Progenitor cell of endocrine pancreas (in vitro differentiated cells): ENCODE data around the gene MEX3D. TPM values are rescaled to one million over a fixed set of nuclear protein-coding genes. Genes with fewer than 3 reads are reported as not detected.

Source experiments
- DNase-seq: peaks from one replicate; pipeline ENCODE4 v3.0.0; 2021; ENCODE audit warnings: low spot score; ENCODE audit not compliant: unreplicated experiment
- H3K27ac Mint-ChIP-seq: 2 replicates; pipeline ENCODE4 v1.8.0; 2021; ENCODE audit warnings: mild to moderate bottlenecking, moderate library complexity, mixed read lengths
- H3K27me3 Mint-ChIP-seq: 2 replicates; pipeline ENCODE4 v1.8.0; 2021; ENCODE audit warnings: mixed read lengths
- H3K36me3 Mint-ChIP-seq: 2 replicates; pipeline ENCODE4 v1.8.0; 2022; ENCODE audit warnings: mixed read lengths; ENCODE audit not compliant: insufficient read depth
- H3K4me1 Mint-ChIP-seq: 2 replicates; pipeline ENCODE4 v1.8.0; 2021; ENCODE audit warnings: low read depth, mixed read lengths
- H3K4me3 Mint-ChIP-seq: 2 replicates; pipeline ENCODE4 v1.8.0; 2021; ENCODE audit warnings: low read depth, mild to moderate bottlenecking, moderate library complexity, mixed read lengths
- H3K9me3 Mint-ChIP-seq: 2 replicates; pipeline ENCODE4 v1.8.0; 2021; ENCODE audit warnings: low read depth, mixed read lengths
- total RNA-seq: library from RNA; stranded (reverse); gene quantifications from 2 replicates; pipeline ENCODE4 v1.2.1, GENCODE V29; 2021
- TF ChIP-seq, protein P1 (sequence below): fragments of 200-600 bp; sonication (generic); IDR thresholded peaks from one replicate; pipeline ENCODE4 v1.5.0; 2021; ENCODE audit warnings: antibody characterized with exemption, mild to moderate bottlenecking; ENCODE audit not compliant: unreplicated experiment

The MEX3D gene
- total RNA-seq, 1 donor from 2014 or later, result 124 TPM

DNA sequence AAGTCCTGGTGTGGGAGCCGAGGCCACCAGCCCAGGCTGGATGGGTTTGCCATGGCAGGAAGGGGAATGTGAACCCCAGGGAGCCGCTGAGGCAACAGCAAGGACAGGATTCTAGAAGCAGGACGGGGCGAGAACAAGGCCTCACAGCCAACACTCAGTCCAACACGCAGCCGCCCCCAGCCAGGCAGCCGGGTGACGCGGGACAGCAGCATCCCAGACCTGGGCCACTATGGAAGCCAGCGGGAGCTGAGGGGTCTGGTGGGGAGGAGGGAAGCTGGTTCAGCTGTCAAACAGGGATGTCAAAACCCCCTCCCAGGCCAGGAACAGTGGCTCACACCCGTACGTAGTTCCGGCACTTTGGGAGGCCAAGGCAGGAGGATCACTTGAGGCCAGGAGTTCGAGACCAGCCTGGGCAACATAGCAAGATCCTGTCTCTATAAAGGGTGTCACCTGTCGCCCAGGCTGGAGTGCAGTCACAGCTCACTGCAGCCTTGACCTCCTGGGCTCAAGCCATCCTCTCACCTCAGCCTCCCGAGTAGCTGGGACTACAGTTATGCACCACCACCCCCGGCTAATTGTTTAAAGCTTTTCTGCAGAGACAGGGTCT is 6.8 kb downstream of the MEX3D start:
- H3K27ac Mint-ChIP-seq, result no peak overlapping the region
- no peaks in the 10 kb centered on the region for H3K9me3 Mint-ChIP-seq
- no peak for DNase-seq
- no peaks in the 10 kb centered on the region for H3K27me3 Mint-ChIP-seq
- peaks cover 14% of the 10 kb centered on the region for H3K4me1 Mint-ChIP-seq
- TF ChIP-seq, protein P1, sequence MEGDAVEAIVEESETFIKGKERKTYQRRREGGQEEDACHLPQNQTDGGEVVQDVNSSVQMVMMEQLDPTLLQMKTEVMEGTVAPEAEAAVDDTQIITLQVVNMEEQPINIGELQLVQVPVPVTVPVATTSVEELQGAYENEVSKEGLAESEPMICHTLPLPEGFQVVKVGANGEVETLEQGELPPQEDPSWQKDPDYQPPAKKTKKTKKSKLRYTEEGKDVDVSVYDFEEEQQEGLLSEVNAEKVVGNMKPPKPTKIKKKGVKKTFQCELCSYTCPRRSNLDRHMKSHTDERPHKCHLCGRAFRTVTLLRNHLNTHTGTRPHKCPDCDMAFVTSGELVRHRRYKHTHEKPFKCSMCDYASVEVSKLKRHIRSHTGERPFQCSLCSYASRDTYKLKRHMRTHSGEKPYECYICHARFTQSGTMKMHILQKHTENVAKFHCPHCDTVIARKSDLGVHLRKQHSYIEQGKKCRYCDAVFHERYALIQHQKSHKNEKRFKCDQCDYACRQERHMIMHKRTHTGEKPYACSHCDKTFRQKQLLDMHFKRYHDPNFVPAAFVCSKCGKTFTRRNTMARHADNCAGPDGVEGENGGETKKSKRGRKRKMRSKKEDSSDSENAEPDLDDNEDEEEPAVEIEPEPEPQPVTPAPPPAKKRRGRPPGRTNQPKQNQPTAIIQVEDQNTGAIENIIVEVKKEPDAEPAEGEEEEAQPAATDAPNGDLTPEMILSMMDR, result no peak
- H3K36me3 Mint-ChIP-seq, result peaks cover 16% of the 10 kb centered on the region
- H3K4me3 Mint-ChIP-seq, result no peak overlapping the region

DNA sequence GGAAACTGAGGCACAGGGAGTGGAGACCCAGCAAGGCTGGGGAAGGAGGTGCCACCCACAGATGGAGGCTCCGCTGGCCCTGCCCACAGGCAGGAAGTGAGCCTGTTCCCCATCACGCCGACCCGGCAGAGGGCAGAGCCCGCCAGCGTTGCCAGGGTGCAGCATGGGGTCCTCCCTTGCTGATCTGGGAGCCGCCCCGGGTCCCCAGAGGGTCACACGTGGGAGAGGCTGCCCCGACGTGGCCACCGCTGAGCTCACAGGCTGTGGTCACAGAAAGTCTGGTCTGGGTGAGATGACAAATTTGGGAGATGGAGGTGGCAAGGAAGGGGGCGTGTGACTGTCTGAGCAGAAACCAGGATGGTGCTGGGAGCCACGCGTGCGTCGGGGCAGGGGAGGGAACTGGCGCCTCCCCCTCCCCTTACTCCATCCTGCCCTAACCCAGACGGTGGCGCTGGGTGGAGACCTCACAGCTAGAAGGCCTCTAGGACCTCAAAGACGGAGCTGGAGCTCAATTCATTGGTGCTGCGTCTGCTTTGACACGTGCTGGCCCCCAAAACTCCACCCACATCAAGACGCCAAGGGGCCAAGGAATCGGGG is 7.7 kb downstream of the MEX3D start:
- Mint-ChIP-seq H3K4me3 (no peak overlapping the region), H3K27ac (peak overlapping the region; percentile 67), H3K9me3 (no peaks in the 10 kb centered on the region), H3K4me1 (peaks cover 10% of the 10 kb centered on the region), H3K27me3 (no peaks in the 10 kb centered on the region), H3K36me3 (peaks cover 16% of the 10 kb centered on the region)
- TF ChIP-seq, protein P1, result no peak
- DNase-seq, result no peak

DNA sequence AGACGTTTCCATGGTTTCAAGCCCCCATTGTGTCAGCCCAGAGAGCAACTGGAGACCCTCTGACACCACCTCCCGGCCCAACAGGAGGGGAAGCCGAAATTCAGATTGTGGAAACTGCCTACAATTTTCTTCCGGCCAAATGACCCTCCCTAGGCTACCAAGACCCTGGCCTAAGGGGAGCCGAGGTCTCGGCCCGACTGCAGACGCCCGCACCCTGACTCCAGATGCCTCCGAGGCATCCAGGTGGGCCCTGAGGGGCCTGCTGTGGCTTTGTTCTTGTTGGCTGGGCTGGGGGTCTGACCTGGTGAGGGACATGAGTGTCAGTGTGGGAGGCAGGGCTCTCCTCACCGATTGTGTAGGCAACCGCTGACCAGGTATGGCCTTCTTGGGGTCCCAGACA is 9.6 kb downstream of the MEX3D start:
- Mint-ChIP-seq H3K27me3 (no peaks in the 10 kb centered on the region), H3K4me1 (peaks cover 2% of the 10 kb centered on the region), H3K27ac (peak overlapping the region; percentile 84), H3K4me3 (no peak overlapping the region), H3K9me3 (no peaks in the 10 kb centered on the region), H3K36me3 (peaks cover 16% of the 10 kb centered on the region)
- TF ChIP-seq, protein P1, result no peak
- DNase-seq, result no peak

DNA sequence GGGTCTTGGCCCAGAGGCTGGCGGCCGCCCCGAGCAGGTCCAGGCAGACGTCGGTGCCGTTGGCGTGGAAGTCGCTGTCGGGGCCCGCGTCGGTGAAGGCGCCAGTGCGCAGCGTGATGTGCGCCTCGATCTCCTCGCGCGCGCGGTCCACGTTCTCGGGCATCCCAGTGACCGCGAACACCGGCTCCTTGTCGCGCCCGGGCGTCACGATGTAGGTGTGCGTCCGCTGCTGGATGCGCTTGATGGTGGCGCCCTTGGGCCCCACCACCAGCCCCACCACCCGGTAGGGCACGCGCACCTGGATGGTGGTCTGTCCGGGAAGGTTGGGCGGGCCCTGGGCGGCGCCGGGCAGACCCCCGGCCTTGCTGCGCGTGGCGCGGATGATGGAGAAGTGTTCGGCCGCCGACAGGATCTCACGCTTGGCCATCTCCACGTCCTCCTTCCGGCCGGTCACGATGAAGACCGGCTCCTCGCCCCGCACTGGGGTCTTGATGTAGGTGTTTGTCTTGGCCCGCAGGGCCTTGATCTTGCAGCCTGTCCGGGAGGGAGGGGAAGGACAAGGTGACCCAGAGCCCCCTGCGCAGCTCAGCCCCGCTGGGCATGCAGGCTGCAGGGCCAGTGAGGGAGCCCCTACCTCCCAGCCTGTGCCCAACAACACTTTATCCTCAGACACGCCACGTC is 11.6 kb downstream of the MEX3D start:
- Mint-ChIP-seq H3K27ac (no peak overlapping the region), H3K36me3 (peaks cover 15% of the 10 kb centered on the region), H3K4me1 (no peaks in the 10 kb centered on the region), H3K9me3 (no peaks in the 10 kb centered on the region), H3K27me3 (no peaks in the 10 kb centered on the region), H3K4me3 (no peak overlapping the region)
- DNase-seq, result no peak
- TF ChIP-seq, protein P1, result no peak

DNA sequence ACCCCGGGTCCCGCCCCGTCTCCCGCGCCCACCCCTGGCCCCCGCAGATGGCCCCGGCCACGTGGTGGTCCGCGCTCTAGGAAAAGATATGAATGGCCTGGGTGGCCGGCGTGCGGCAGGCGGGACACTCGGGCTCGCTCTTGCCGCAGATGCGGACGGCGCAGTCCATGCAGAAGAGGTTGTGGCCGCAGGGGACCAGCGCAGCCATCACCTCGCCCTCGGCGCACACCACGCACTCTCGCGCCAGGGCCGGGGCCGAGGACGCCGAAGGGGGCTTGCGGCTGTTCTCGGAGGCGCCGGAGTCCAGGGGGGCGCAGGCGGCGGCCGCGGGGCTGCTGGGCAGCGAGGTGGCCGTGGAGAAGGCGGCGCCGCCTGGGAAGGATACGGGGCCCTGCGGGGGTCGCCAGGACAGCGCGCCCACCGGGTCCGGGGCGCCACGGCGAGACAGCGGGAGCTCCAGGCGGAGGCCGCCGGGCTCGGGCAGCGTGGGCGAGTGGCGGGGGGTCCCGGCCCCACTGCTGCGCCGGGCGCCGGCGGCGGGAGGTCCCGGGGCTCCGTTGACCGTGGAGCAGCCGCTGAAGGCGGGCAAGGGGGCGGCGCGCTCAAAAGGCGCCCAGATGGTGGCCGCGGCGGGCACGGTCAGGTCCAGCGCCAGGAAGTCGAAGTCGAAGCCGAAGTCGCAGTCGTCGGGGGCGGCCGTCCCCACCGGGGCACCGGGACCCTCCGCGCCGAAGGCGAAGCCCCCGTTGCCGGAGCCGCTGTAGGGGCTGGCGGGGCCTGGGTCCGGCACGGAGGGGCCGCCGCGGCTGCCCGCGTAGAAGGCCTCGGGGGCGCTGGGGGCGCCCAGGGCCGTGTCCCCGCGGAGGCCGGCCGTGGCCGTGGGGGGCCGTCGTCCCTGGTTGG is 12.4 kb downstream of the MEX3D start:
- no peaks in the 10 kb centered on the region for H3K27me3 Mint-ChIP-seq
- H3K4me1 Mint-ChIP-seq, result no peaks in the 10 kb centered on the region
- no peak overlapping the region for H3K4me3 Mint-ChIP-seq
- no peak overlapping the region for H3K27ac Mint-ChIP-seq
- H3K36me3 Mint-ChIP-seq, result peaks cover 15% of the 10 kb centered on the region
- no peak for DNase-seq
- TF ChIP-seq, protein P1, result no peak
- H3K9me3 Mint-ChIP-seq, result no peaks in the 10 kb centered on the region
